Suppressor macrophage treated with lipopolysaccharide for 4 hours (primary cell): ENCODE measurements around the gene PLCXD3.

ENCODE experiments used
- DNase-seq: peaks from one replicate; pipeline ENCODE4 v3.0.0-alpha.2; 2020

Gene PLCXD3

GRCh38 chr5:41275813-41276512 lies 234.4 kb downstream of the PLCXD3 start:
- no peak for DNase-seq

DNA sequence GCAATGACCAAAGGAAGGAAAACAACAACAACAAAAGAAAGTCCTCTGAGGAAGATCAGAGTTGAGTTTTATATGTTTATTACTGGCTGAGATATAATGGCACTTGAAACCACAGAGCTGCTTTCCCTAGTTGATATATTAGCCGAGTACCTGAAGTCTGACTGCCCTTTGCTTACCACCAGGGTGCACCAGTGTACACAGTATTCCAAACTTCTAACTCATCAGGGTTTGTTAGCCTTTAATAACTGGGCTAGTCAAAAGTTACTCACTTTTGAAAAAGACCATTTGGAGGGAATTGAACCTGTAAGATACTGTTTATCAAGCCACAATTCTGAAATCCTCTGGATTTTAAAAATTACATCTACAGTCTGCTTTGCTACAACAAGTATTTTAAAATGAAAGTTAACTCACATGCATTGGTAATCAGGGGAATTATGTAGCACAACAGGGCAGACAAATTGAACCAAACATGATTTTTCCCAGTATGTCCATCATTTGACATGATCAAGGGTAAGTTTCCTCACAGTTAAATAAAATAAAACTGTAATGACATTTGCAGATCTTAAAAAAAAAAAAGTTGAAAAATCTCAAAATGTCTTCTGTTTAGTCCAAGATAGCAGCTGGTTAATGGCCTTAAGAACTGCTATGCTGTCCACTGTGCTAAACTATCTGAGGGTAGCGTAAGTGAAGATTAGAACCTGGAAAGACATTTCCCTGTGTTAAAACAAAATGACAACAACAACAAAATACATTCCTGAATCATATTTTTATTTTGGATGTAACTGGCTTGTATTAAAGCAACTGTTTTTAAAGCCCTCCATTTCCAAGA lies 239.8 kb downstream of the PLCXD3 start:
- DNase-seq = peak; percentile 12

- DNase-seq = no peak
Measured at GRCh38 chr5:41268894-41269293, 241.5 kb downstream of the PLCXD3 start.

GRCh38 chr5:41266377-41266776 lies 244.0 kb downstream of the PLCXD3 start:
- DNase-seq = no peak

DNA sequence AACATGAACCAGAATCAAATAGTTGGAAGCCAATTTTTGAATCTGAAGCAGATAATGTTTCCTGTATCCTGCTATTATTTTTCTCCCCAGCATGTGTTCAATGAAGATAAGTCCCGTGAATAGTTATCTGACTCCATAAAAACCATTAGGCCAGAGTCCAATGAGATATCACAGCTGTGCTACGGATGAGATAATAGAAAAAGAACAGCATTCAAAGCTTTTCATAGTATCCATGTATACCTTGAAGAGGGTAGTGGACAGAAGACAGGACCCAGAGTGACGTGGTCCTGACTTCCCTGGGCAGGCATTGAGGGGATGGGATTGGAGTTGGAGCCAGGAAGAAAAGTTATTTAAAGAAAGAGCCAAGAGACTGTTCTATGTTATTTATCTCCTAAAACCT lies 246.4 kb downstream of the PLCXD3 start:
- no peak for DNase-seq

- no peak for DNase-seq
Measured at GRCh38 chr5:41263335-41263734, 247.1 kb downstream of the PLCXD3 start.
